Panc1 (cell line): Measurements from ENCODE around the gene CNRIP1. TPM values are rescaled to one million over a fixed set of nuclear protein-coding genes. Genes with fewer than 3 reads are reported as not detected.

Source experiments
- ATAC-seq: fragments of 200-7000 bp; cut with Tn5 transposase; 2 replicates; pipeline ENCODE4 v1.9.1; 2020; ENCODE audit warnings: mild to moderate bottlenecking, moderate library complexity
- BruUV-seq: library from RNA; stranded (reverse); fragments of 400-500 nt; replicated peaks from 2 replicates; lab custom pipeline; 2021; lab: Mats Ljungman, UMichigan
- CTCF ChIA-PET: fragments of 300-600 bp; sonication (Branson Sonifier 250); formaldehyde crosslinking; loops from one replicate; lab custom pipeline; 2022; ENCODE audit warnings: antibody characterized with exemption; lab: Charles Lee
- POLR2A ChIA-PET: fragments of 300-600 bp; sonication (Branson Sonifier 250); formaldehyde crosslinking; loops from one replicate; lab custom pipeline; 2022; ENCODE audit warnings: antibody characterized with exemption; lab: Charles Lee
- DNase-seq: peaks from one replicate; pipeline ENCODE4 v3.0.0-alpha.2; 2010; ENCODE audit warnings: low read depth, low spot score
- H3K27ac ChIP-seq: 2 replicates; pipeline ENCODE4 v1.5.1; 2011; ENCODE audit warnings: mild to moderate bottlenecking, low read length, inconsistent platforms
- H3K27me3 ChIP-seq: fragments of 200-500 bp; sonication (Bioruptor generic); 2 replicates; pipeline ENCODE4 v1.6.0; 2014; ENCODE audit warnings: low read length, inconsistent platforms; ENCODE audit not compliant: control insufficient read depth, insufficient read depth
- H3K36me3 ChIP-seq: fragments of 200-500 bp; sonication (Bioruptor generic); 2 replicates; pipeline ENCODE4 v1.5.1; 2014; ENCODE audit warnings: inconsistent platforms, mild to moderate bottlenecking, low read length, moderate library complexity; ENCODE audit not compliant: control insufficient read depth, insufficient read depth
- H3K4me1 ChIP-seq: 2 replicates; pipeline ENCODE4 v1.5.1; 2011; ENCODE audit warnings: inconsistent platforms, mild to moderate bottlenecking, low read length, moderate library complexity; ENCODE audit not compliant: control insufficient read depth, insufficient read depth
- H3K4me3 ChIP-seq, 2 experiments: 2 replicates each; pipeline ENCODE4 v1.5.1; 2011 to 2012; ENCODE audit warnings: low read depth in 2 of 2, low read length in 2 of 2, mild to moderate bottlenecking in 2 of 2, inconsistent platforms in 1 of 2, moderate library complexity in 1 of 2
- H3K9me3 ChIP-seq: fragments of 200-500 bp; sonication (Bioruptor generic); 2 replicates; pipeline ENCODE4 v1.5.1; 2014; ENCODE audit warnings: low read depth, mild to moderate bottlenecking, inconsistent platforms, low read length, moderate library complexity; ENCODE audit not compliant: control insufficient read depth, insufficient read depth
- CTCF ChIP-seq: fragments of 450-650 bp; IDR thresholded peaks from 2 replicates; pipeline ENCODE4 v1.5.1; 2017; ENCODE audit warnings: mild to moderate bottlenecking
- POLR2AphosphoS5 ChIP-seq: IDR thresholded peaks from 2 replicates; pipeline ENCODE4 v1.6.1; 2012; ENCODE audit warnings: mild to moderate bottlenecking, low read depth, low read length, moderate library complexity
- REST ChIP-seq, 2 experiments: IDR thresholded peaks; 2 replicates each; pipeline ENCODE4 v1.6.1; 2011 to 2012; ENCODE audit warnings: low read depth in 2 of 2, control low read depth in 1 of 2, low read length in 1 of 2, mild to moderate bottlenecking in 1 of 2, moderate library complexity in 1 of 2; ENCODE audit not compliant: insufficient read depth in 1 of 2
- SIN3A ChIP-seq: IDR thresholded peaks from 2 replicates; pipeline ENCODE4 v1.6.1; 2012; ENCODE audit warnings: low read depth, mild to moderate bottlenecking, low read length, moderate library complexity, borderline replicate concordance; ENCODE audit not compliant: insufficient read depth
- TCF7L2 ChIP-seq: IDR thresholded peaks from 2 replicates; pipeline ENCODE4 v1.6.1; 2011; ENCODE audit warnings: mild to moderate bottlenecking, low read depth, low read length, inconsistent platforms
- in situ Hi-C: cut with HindIII; loops from 2 replicates; pipeline ENCODE4 v1.10.0; 2016; ENCODE audit warnings: low sequenced_read_pairs, low pct_unique_long_range_greater_than_20kb
- intact Hi-C: fragments of 100-400 bp; cut with micrococcal nuclease; formaldehyde crosslinking; loops from one replicate; pipeline ENCODE4 v1.10.0; 2022; ENCODE audit not compliant: unreplicated experiment
- total RNA-seq: library from RNA; stranded (reverse); gene quantifications from one replicate; pipeline ENCODE4 v1.2.1, GENCODE V29; 2021; ENCODE audit not compliant: unreplicated experiment

The CNRIP1 gene
- total RNA-seq, 1 experiment from 2014 or later, result not detected

GRCh38 chr2:68363721-68364120 is 44.0 kb upstream of the CNRIP1 start:
- no peak overlapping the region for H3K27ac ChIP-seq
- BruUV-seq, result no TSS peak
- H3K4me3 ChIP-seq, result no peak overlapping the region
- in situ Hi-C loops (no loop called here), intact Hi-C loops (loop anchor here (2.0 kb wide), 1 partner anchor 75 kb away; no protein-coding TSS in a partner anchor)
- ATAC-seq, result no peak
- no peaks in the 10 kb centered on the region for H3K36me3 ChIP-seq
- H3K9me3 ChIP-seq, result no peaks in the 10 kb centered on the region
- no peaks in the 10 kb centered on the region for H3K4me1 ChIP-seq
- ChIA-PET CTCF (no interaction called here), POLR2A (no interaction called here)
- DNase-seq, result no peak
- H3K27me3 ChIP-seq, result no peaks in the 10 kb centered on the region; the same call in 1 of the 2 replicates
- no peak for TF ChIP-seq SIN3A
- TF ChIP-seq TCF7L2, result no peak
- TF ChIP-seq POLR2AphosphoS5, result no peak
- TF ChIP-seq REST (IDR thresholded peaks at IDR 0.05; ENCODE audit: insufficient read depth in 1 of 2, low read depth in 2 of 2, low read length in 1 of 2), result no peak
- TF ChIP-seq CTCF, result no peak

GRCh38 chr2:68362749-68363148 is 43.0 kb upstream of the CNRIP1 start:
- BruUV-seq, result no TSS peak
- POLR2A ChIA-PET, result no interaction called here
- Histone ChIP-seq H3K36me3 (no peaks in the 10 kb centered on the region), H3K9me3 (no peaks in the 10 kb centered on the region), H3K4me1 (no peaks in the 10 kb centered on the region), H3K4me3 (no peak overlapping the region), H3K27ac (no peak overlapping the region), H3K27me3 (no peaks in the 10 kb centered on the region; the same call in 1 of the 2 replicates)
- ATAC-seq (no peak), DNase-seq (no peak)
- CTCF ChIA-PET, result no interaction called here
- intact Hi-C loops (loop anchor here (2.0 kb wide), 1 partner anchor 76 kb away; no protein-coding TSS in a partner anchor), in situ Hi-C loops (no loop called here)
- TF ChIP-seq TCF7L2, result no peak
- TF ChIP-seq SIN3A, result no peak
- TF ChIP-seq POLR2AphosphoS5, result no peak
- TF ChIP-seq CTCF, result no peak
- no peak for TF ChIP-seq REST (IDR thresholded peaks at IDR 0.05; ENCODE audit: insufficient read depth in 1 of 2, low read depth in 2 of 2, low read length in 1 of 2)
